ENCODE measurements around the gene CEP72. TPM values are rescaled to one million over a fixed set of nuclear protein-coding genes. Genes with fewer than 3 reads are reported as not detected.

CEP72 gene
- total RNA-seq, 1 experiment from 2014 or later, result 33.2 TPM

- BruUV-seq (replicated peaks), result no TSS peak
- TF ChIP-seq TCF7L2 (IDR thresholded peaks at IDR 0.05; ENCODE audit: low read depth, low read length) (no peak), CTCF (IDR thresholded peaks at IDR 0.05) (no peak), POLR2AphosphoS5 (IDR thresholded peaks at IDR 0.05; ENCODE audit: low read depth, low read length) (no peak), REST (IDR thresholded peaks at IDR 0.05; ENCODE audit: insufficient read depth in 1 of 2, low read depth in 2 of 2, low read length in 1 of 2) (no peak), SIN3A (IDR thresholded peaks at IDR 0.05; ENCODE audit: borderline replicate concordance, insufficient read depth, low read depth, low read length) (no peak)
- Histone ChIP-seq H3K9me3 (ENCODE audit: control insufficient read depth, insufficient read depth, low read depth, low read length) (no peaks in the 10 kb centered on the region), H3K4me1 (ENCODE audit: control insufficient read depth, insufficient read depth, low read length) (0 out of 2 replicates have a peak, but pooled peaks cover 3% of the 10 kb centered on the region), H3K27me3 (ENCODE audit: control insufficient read depth, insufficient read depth, low read length) (peaks cover 8% of the 10 kb centered on the region), H3K4me3 (ENCODE audit: low read depth in 2 of 2, low read length in 2 of 2) (no peak overlapping the region), H3K36me3 (ENCODE audit: control insufficient read depth, insufficient read depth, low read length) (no peaks in the 10 kb centered on the region), H3K27ac (ENCODE audit: low read length) (no peak overlapping the region)
- CTCF ChIA-PET, result no interaction called here
- POLR2A ChIA-PET, result no interaction called here
- DNase-seq (ENCODE audit: low read depth, low spot score), result no peak
- intact Hi-C loops (cut with micrococcal nuclease; ENCODE audit: unreplicated experiment) (no loop called here), in situ Hi-C loops (cut with HindIII; ENCODE audit: low pct_unique_long_range_greater_than_20kb, low sequenced_read_pairs) (no loop called here)
- no peak for ATAC-seq
Observed at GRCh38 chr5:589588-589987, 22.6 kb upstream of the CEP72 start.

GRCh38 chr5:590346-590745 is 21.8 kb upstream of the CEP72 start:
- TF ChIP-seq TCF7L2 (IDR thresholded peaks at IDR 0.05; ENCODE audit: low read depth, low read length), result no peak
- TF ChIP-seq SIN3A (IDR thresholded peaks at IDR 0.05; ENCODE audit: borderline replicate concordance, insufficient read depth, low read depth, low read length), result no peak
- TF ChIP-seq CTCF (IDR thresholded peaks at IDR 0.05), result no peak
- BruUV-seq (replicated peaks), result no TSS peak
- Histone ChIP-seq H3K9me3 (ENCODE audit: control insufficient read depth, insufficient read depth, low read depth, low read length) (no peaks in the 10 kb centered on the region), H3K27ac (ENCODE audit: low read length) (no peak overlapping the region), H3K27me3 (ENCODE audit: control insufficient read depth, insufficient read depth, low read length) (peaks cover 12% of the 10 kb centered on the region), H3K4me1 (ENCODE audit: control insufficient read depth, insufficient read depth, low read length) (0 out of 2 replicates have a peak, but pooled peaks cover 3% of the 10 kb centered on the region), H3K36me3 (ENCODE audit: control insufficient read depth, insufficient read depth, low read length) (no peaks in the 10 kb centered on the region), H3K4me3 (ENCODE audit: low read depth in 2 of 2, low read length in 2 of 2) (no peak overlapping the region)
- in situ Hi-C loops (cut with HindIII; ENCODE audit: low pct_unique_long_range_greater_than_20kb, low sequenced_read_pairs), result no loop called here
- POLR2A ChIA-PET, result no interaction called here
- DNase-seq (ENCODE audit: low read depth, low spot score) (no peak), ATAC-seq (no peak)
- intact Hi-C loops (cut with micrococcal nuclease; ENCODE audit: unreplicated experiment), result no loop called here
- CTCF ChIA-PET, result no interaction called here
